Stimulated activated CD4-positive, alpha-beta T cell treated with anti-CD3 and anti-CD28 coated beads, Interleukin-4, amount 100 ng/mL, for 24 hours (primary cell): Measurements from ENCODE around the gene DNM3.
A peak's percentile ranks its signal among the peaks of the same experiment; 100 is the strongest.

Experiments
- DNase-seq: peaks from one replicate; pipeline ENCODE4 v3.0.0-alpha.2; 2020

Gene DNM3

DNA sequence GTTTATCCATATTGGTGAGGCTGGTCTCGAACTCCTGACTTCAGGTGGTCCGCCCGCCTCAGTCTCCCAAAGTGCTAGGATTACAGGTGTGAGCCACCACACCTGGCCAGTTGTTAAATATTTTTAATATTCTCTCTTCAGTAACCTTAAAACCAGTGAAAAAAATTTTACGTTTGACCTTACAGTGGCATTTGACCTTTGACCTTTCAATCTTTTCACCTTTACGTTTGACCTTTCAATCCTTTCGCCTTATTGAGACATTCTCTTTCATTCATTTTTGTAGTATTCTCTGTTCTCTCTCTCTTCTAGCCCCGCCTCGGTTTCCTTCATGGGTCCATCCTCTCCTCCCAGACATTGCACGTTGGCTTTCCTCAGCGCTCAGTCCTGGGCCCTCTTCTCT is 277.9 kb downstream of the DNM3 start:
- no peak for DNase-seq

DNA sequence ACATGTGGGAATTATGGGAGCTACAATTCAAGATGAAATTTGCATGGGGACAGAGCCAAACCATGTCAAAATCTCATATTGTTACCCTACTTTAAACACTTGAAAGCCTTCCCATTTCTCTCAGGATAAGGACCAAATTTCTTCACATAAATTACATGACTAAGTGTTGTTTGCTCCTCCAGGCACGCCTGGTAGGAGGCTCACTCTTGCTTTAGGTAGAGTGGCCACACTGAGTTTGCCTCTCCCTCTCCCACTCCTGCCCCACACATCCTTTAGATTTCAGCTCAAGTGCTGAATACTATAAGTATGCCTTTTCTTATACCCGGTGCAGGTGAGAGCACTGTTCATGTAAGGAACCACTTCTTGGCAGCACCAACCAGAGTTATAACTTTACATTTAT is 279.1 kb downstream of the DNM3 start:
- DNase-seq = no peak

DNA sequence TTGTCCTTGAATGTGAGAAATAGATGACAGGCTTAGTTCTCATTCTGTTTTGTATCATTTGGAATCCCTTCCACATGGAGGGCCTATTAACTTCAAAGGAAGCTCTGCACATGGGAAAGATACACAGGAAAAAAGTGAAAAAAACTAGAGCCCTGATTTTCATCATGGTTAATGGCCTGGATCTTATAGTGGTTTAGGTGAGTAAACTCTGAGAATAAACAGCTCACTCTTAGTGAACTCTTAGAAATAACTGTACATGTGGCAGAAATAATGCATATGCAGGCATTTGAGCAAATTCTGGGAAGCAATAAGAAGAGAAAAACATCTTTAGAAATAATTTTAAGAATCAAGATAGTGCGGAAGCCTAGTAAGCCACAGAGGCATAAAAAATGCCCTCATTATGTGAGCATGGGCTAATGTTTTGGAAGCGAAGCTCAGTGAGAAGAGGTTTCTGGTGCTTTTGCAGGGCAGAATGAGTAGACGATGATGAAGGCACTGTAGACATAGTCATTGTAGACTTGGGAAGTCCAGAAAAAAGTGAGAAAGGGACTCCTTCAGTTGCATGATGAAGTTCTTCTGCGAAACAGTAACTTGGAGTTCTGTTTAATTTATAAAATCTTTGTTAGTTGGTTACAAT is 279.9 kb downstream of the DNM3 start:
- DNase-seq = no peak

DNA sequence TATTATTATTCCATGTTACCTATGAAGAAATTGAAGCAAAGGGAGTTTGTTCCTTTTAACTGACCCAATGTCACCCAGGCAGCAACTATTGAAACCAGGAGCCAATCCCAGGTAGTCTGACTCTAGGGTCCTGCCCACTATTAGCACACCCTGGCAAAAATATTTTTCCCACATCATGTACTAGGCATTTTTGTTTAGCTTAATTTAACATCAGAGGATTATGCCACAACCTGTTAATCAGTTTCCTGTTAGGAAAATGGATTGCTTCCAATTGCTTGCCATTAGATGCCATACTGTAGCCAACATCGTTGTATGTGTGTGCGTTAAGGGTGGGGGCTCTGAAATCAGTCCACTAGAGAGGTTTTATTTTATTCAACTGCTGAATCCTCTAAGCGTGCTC is 281.1 kb downstream of the DNM3 start:
- DNase-seq = no peak

- no peak for DNase-seq
Observed at GRCh38 chr1:172125250-172125649, 284.0 kb downstream of the DNM3 start.

DNA sequence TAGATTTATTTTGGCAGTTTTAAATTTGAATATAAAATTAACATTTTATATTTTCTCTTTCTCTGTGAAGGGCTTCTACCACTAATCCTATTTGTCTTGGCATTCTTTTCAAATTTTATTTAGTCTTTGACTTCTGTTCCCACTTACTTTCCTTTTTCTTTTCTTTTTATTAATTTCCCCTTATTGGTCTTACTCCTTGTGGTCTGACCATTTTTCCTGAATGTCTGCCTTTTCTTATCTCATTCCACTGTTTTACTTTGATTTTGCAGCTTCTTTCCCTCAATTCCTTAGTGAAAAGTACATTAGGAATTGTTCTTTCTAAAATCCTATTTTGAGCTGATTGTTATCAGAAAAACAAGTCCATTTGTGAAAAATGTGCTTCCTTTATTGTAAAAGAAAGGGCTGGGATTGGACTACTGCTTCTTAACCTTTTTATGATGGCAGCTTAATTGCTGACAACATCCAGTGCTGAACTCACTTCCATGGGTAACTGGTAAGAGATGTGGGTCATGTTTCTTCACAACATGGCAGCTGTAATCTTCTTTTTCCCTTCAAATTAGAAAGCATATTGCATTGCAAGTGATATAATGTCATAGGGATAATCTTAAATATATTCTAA is 284.6 kb downstream of the DNM3 start:
- no peak for DNase-seq

GRCh38 chr1:172132836-172133235 is 291.5 kb downstream of the DNM3 start:
- DNase-seq = no peak

DNA sequence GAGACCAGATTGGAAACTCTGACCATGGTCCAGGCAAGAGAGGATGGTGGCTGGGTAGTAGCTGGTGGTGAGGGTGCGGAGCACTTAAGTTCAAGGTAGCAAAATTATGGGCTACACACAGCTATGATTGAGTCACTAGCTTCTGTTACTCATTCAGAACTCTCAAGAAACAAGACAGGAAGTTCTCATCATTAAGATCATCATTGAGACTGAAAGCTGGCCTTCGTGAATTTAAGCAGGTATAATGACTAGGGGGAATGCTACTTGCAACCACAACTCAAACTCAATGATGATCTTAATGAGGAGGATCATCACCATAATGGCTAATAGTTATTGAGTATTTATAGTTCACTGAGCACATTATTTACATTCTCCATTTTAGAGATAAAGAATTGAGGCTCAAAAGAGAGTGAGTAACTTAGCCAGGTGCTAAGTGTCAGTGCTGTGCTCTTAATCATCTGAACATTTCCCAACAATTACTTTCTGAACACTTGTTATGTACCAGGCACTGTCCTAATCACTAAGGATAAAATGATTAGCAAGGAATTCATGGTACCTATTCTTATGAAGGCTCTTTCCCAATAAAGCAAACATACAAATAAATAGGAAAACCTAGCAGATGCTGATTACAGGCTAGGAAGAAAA is 292.9 kb downstream of the DNM3 start:
- DNase-seq = no peak

DNA sequence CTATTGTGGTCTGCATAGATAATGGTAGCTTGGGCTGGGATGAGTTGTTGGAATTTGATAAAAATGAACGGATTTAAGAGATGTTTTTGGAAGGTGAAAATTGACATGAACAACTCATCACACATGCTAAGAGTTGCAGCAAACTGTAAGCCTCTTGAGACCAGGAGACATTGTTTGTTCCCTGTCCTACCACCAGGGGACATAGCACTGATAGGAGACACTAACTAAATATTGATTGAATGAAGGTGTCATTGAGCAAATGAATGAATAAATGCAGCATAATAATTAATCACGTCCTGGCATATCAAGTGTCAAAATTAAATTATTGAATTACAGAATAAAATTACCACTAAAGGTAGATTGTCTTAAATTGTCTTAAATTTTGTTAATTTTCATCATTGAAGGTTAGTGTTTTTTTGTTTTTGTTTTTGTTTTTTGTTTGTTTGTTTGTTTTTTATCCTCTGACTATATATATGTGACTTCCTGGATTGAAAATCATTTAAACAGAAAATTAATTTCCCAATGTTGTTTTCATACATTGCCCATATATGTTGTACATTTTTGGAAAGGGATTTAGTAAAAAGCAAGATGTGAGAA is 293.9 kb downstream of the DNM3 start:
- DNase-seq = peak; percentile 27

GRCh38 chr1:172135978-172136610 is 294.8 kb downstream of the DNM3 start:
- no peak for DNase-seq

DNA sequence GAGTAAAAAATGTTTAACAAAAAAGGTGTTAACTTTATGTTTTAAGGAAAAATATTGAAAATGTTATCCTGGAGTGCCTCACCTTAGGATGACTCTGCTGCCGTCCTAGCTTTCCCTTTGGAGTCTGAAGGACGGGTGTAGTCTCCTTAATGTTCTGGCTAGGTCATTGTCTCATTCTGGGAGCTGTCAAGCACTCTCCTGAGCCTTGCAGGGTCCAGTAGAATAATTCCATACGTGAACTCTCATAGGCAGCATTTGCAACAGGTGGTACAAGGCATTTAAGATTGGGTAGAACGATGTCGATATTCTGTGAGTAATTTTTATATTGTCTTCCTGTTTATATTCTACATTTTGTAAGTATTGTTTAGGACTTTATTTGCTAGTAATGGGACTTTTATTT is 295.6 kb downstream of the DNM3 start:
- DNase-seq = no peak

DNA sequence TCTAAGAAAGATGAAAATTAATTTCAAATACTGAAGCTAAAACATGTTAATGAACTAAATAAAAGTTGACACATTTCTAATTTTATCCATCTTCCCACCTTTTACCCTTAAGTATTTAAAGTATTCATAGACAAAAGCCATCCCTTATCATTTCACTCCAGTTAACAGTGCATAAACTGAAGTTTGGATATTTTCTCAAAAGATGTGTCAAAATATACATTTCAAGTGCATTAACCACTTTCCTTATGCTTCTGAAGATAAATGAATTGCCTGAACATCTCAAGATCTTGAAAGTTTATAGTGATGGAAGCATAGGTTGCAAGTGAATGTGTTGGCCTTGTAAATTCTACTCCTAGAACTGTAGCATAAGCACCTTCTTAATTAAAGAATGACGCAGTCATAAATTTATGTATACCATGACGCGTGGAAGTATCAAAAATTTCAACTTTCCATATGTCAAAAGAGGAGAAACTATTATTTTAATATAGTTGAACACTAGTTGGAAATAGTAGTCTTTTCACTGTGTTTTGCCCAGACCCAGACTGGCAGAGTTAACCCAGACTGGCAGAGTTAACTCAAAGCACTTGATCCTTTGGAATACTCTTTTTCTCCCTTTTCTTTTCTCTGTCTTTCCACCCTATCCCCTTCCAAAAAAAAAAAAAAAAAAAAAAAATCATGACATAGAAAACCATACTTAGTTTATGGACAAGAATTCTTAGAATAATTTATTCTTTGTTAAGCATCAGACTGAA is 296.6 kb downstream of the DNM3 start:
- DNase-seq = no peak

DNA sequence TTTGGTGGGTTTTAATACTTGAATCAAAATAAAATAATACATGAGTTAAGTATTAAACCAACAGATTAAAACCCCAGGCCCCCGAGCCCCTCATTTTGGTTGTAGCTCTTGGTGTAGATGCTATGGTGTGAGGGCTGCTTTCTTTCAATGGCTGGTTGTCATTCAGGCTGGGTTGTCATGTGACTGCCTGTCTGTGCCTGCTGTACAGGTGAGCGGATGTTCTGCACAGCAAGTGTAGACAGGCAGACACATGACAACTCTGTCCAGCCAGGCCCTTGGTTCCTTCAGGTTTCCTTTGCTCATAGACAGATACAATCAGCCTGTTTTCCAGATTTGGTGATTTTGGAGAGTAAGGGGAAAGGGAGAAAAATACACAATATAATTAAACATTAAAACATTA is 297.3 kb downstream of the DNM3 start:
- DNase-seq = no peak

DNA sequence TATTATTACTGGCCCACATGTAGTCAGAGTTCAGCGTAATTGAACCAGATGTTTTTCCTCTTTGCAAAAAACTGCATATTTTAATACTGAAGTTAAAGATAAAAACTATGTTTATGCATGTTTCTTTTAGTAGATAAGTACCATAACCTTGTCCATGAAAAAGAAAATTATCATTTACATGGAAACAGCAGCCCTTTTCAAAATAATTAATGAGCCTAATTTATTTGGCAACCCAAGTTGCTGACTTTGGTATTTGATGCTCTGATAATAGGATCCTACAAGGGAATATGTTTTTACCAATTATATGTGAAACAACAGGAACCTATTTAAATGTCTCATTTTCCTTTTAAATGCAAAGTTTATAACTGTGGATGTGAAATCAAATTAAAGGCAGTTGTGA is 297.9 kb downstream of the DNM3 start:
- no peak for DNase-seq

DNA sequence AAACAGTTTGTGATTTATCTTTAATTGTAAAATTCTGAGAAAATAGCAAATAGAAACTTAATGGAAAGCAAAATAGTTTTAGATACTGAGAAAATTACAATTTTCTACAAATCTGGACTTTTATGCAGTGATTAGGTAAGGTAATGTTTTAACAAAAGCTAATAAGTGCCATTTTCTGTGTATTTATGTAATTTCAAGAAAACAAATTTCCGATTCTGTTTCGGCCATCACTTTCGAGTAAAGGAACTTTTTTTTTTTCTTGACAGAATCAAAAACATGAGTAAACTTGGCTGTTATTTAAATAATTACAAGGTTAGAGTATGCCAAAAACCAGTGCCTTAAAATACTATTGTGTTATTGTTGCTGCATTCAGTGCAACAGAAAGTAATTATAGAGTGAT is 298.8 kb downstream of the DNM3 start:
- no peak for DNase-seq

DNA sequence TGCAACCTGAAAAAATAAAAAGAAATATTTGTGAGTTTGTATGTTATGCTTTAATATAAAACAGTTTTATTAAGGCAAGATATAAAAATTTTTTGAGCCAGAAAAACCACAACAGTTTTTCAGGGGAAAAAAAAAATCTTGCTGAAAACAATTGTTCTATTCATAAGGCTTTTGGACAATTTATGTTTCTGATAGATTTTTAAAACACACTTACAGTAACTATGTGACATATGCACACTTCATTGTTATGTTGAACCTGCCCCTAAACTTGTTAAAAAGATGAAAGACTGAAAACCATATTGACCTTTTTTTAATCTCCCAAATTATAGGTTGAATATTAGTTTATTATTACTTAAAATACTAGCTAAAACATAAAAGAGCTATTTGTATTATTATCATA is 299.3 kb downstream of the DNM3 start:
- DNase-seq = no peak

DNA sequence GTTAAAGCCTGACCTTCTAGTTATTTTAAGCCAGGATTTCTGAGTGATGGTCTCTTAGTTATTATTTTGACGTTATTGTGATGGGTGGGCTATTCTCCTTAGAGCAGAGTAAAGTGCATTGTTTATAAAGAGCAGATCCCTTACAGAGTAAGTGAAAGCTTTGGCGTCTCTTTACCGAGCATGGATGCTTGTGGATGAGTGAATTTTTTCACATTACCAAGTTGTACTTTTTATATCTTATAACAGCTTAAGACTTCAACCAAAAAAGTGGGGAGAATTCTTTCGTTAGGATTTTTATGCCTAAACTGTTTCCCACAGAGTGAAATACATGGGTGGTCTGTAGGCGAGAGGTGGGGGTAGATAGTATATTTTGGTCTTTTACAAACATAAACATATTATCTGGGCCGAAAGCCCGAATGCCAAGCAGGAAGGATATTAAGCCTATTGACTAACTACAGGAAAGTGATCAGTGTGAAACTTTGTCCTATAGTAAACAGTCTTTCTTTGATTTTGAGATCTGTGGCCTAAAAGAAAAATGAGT is 300.1 kb downstream of the DNM3 start:
- DNase-seq = no peak

- no peak for DNase-seq
Observed at GRCh38 chr1:172142324-172142723, 301.0 kb downstream of the DNM3 start.

- DNase-seq = no peak
Observed at GRCh38 chr1:172143384-172144055, 302.2 kb downstream of the DNM3 start.

DNA sequence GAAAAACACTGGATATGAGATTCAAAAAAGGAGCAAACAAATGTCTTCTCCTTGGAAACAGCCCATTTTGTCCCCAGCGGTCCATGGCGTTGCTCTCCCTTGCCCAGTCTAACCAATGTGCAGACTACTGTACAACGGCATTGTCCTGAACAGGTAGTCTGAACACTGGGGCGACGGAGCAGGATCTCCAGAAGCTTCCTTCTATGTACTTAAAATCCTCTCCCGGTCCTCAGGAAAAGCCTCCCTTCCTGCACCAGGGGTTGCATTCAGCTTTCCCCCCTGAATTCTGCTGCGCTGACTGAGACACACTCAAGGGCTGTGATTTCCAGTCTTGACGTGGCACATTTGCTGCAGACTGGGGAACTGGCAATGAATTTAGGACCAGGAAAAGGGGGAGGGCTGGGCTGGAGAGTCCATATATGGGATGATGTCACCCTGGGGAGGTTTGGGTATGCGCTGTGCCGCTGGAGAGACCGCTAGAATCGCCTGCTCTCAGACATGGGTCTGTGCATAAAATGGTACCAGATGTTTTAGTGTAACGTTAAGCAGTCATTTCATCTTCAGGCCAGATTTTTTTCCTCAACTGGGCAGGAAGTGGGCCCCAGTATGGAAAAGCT is 303.3 kb downstream of the DNM3 start:
- DNase-seq = no peak

- DNase-seq = no peak
Observed at GRCh38 chr1:172145231-172145651, 303.9 kb downstream of the DNM3 start.

GRCh38 chr1:172145656-172146055 is 304.4 kb downstream of the DNM3 start:
- no peak for DNase-seq
